Tibial artery (tissue), 4 donors: ENCODE measurements around the gene BDH2.
A peak's percentile ranks its signal among the peaks of the same experiment; 100 is the strongest.

ENCODE experiments used
- DNase-seq, 2 donors: peaks; one replicate each; pipeline ENCODE4 v3.0.0-alpha.2; 2019
- H3K27ac ChIP-seq, 2 donors: fragments of 200-600 bp; sonication (generic) in 1 of 2; 1 replicate in 1 of 2; 2 replicates in 1 of 2; pipeline ENCODE4 v1.5.1; 2018 to 2019; ENCODE audit warnings: mild to moderate bottlenecking in 1 of 2
- H3K27me3 ChIP-seq, 2 donors: fragments of 200-600 bp; sonication (generic) in 1 of 2; one replicate each; pipeline versions ENCODE4 v1.5.1 to v1.6.0; 2016 to 2019
- H3K36me3 ChIP-seq, 3 donors: fragments of 200-600 bp; sonication (generic) in 2 of 3; one replicate each; pipeline ENCODE4 v1.5.1; 2016 to 2019; ENCODE audit warnings: mild to moderate bottlenecking in 2 of 3
- H3K4me1 ChIP-seq, 4 donors: fragments of 200-600 bp; sonication (generic) in 2 of 4; 1 replicate in 3 of 4; 2 replicates in 1 of 4; pipeline ENCODE4 v1.5.1; 2016 to 2019
- H3K4me3 ChIP-seq, 2 donors: fragments of 200-600 bp; sonication (generic) in 1 of 2; 1 replicate in 1 of 2; 2 replicates in 1 of 2; pipeline ENCODE4 v1.5.1; 2018 to 2019; ENCODE audit warnings: mild to moderate bottlenecking in 2 of 2
- H3K9me3 ChIP-seq, 3 donors: fragments of 200-600 bp; sonication (generic) in 1 of 3; one replicate each; pipeline ENCODE4 v1.5.1; 2016 to 2019
- intact Hi-C: fragments of 100-400 bp; cut with DNase I; formaldehyde crosslinking; loops from one replicate; pipeline ENCODE4 v1.15.0; 2023; ENCODE audit warnings: low total_unique reads
- TF ChIP-seq, protein P1 (sequence below), 2 experiments: fragments of 200-600 bp in 1 of 2; fragments of 450-650 bp in 1 of 2; IDR thresholded peaks; one replicate each; pipeline ENCODE4 v1.5.1; 2017 to 2019; ENCODE audit warnings: antibody characterized with exemption in 2 of 2, mild to moderate bottlenecking in 1 of 2, moderate library complexity in 1 of 2

Gene BDH2

DNA sequence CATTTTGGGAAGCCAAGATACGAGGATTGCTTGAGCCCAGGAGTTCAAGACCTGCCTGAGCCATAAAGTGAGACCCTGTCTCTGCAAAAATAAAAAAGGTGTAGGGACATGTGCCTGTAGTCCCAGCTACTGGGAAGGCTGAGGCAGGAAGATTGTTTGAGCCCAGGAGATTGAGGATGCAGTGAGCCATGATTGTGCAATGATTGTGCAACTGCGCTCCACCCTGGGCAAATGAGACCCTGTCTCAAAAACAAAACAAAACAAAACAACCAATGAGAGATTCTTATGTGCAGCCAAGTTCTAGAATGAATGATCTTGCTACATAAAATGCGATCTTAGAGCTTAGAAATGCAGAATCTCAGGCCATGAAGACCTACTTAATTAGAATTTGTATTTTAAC lies 45.6 kb downstream of the BDH2 start:
- Histone ChIP-seq H3K27ac (no peak overlapping the region), H3K36me3 (peaks cover 1 to 17% (median 6%) of the 10 kb centered on the region in 3 donors), H3K9me3 (no peaks in the 10 kb centered on the region), H3K4me1 (no peaks in the 10 kb centered on the region), H3K27me3 (no peaks in the 10 kb centered on the region), H3K4me3 (no peak overlapping the region)
- intact Hi-C loops = no loop called here
- DNase-seq = peak in 1 of 2 donors; percentile 44
- TF ChIP-seq, protein P1, sequence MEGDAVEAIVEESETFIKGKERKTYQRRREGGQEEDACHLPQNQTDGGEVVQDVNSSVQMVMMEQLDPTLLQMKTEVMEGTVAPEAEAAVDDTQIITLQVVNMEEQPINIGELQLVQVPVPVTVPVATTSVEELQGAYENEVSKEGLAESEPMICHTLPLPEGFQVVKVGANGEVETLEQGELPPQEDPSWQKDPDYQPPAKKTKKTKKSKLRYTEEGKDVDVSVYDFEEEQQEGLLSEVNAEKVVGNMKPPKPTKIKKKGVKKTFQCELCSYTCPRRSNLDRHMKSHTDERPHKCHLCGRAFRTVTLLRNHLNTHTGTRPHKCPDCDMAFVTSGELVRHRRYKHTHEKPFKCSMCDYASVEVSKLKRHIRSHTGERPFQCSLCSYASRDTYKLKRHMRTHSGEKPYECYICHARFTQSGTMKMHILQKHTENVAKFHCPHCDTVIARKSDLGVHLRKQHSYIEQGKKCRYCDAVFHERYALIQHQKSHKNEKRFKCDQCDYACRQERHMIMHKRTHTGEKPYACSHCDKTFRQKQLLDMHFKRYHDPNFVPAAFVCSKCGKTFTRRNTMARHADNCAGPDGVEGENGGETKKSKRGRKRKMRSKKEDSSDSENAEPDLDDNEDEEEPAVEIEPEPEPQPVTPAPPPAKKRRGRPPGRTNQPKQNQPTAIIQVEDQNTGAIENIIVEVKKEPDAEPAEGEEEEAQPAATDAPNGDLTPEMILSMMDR (IDR thresholded peaks at IDR 0.05) = no peak

DNA sequence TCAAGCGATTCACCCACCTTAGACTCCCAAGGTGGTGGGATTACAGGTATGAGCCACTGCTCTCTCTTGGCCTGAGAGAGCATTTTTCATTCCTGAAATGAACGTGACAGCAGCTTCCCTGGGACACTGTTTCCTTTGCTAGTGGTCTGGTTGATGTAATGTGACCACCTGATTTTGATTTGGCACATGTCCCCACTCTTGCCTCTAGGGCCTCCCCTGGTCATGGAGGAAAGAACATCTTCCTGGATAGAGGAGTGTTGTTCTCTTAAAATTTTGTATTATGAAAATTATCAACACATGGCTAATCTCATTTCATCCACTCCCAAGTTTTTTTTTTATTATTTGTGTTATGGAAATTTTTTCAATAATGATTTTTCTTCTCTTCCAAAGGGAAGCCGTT lies 46.9 kb downstream of the BDH2 start:
- no peak overlapping the region for H3K4me3 ChIP-seq
- TF ChIP-seq, protein P1 (IDR thresholded peaks at IDR 0.05) = no peak
- H3K9me3 ChIP-seq = no peaks in the 10 kb centered on the region
- intact Hi-C loops = no loop called here
- H3K36me3 ChIP-seq = peaks cover 6 to 26% (median 17%) of the 10 kb centered on the region in 3 donors
- no peak overlapping the region for H3K27ac ChIP-seq
- DNase-seq = no peak
- no peaks in the 10 kb centered on the region for H3K4me1 ChIP-seq
- H3K27me3 ChIP-seq = no peaks in the 10 kb centered on the region

DNA sequence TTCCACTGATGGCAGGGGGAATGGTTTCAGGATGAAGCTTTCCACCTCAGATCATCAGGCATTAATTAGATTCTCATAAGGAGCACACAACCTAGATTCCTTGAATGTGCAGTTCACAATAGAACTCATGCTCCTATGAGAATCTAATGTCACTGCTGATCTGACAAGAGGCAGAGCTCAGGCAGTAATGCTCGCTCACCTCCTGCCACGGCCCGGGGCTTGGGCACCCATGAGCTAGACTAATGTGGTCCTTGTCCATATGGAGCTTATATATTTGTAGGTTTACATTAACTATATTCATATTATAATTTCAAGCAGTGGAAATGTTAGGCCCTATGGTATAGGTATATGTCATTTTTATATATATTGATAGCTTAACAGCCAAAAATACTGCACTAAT lies 47.5 kb downstream of the BDH2 start:
- Histone ChIP-seq H3K4me3 (no peak overlapping the region), H3K4me1 (no peaks in the 10 kb centered on the region), H3K27ac (no peak overlapping the region), H3K36me3 (peaks cover 6 to 26% (median 17%) of the 10 kb centered on the region in 3 donors), H3K27me3 (no peaks in the 10 kb centered on the region), H3K9me3 (no peaks in the 10 kb centered on the region)
- TF ChIP-seq, protein P1 (IDR thresholded peaks at IDR 0.05) = no peak
- no peak for DNase-seq
- intact Hi-C loops = no loop called here

DNA sequence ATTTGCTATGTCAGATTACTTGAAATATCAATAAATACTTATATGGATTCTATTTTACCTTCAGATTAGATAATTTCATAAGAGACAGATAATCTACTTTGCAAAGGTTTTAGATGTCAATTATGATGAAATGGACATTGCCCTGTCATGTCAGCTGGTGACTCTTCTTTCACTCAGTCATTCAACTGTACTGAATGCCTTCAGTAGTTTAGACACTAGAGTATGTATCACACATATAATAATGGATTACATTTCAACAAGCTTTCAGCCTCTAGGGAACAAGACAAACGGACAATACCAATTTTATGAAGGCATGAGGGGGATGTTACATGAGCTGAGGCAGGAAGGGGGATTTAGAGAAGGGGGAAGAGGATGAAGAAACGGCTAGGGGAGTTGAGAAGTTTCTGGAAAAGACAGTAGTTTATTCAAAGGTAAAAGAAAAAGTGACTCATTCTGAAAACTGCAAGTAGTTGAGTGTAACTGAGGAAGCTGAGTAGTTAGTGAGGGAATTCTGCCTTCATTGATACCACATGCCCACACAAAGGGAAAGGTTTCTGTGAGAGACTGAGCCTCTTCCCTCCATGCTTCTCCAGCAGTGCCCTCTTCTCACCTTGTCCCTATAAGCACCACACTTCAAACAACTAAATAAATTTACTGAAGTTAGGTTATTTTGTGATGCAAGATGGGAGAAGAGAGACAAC lies 48.7 kb downstream of the BDH2 start:
- no peak overlapping the region for H3K4me3 ChIP-seq
- intact Hi-C loops = no loop called here
- no peaks in the 10 kb centered on the region for H3K27me3 ChIP-seq
- no peaks in the 10 kb centered on the region for H3K9me3 ChIP-seq
- no peak overlapping the region for H3K27ac ChIP-seq
- no peaks in the 10 kb centered on the region for H3K4me1 ChIP-seq
- no peak for DNase-seq
- H3K36me3 ChIP-seq = peaks cover 6 to 30% (median 17%) of the 10 kb centered on the region in 3 donors
- TF ChIP-seq, protein P1 (IDR thresholded peaks at IDR 0.05) = no peak

DNA sequence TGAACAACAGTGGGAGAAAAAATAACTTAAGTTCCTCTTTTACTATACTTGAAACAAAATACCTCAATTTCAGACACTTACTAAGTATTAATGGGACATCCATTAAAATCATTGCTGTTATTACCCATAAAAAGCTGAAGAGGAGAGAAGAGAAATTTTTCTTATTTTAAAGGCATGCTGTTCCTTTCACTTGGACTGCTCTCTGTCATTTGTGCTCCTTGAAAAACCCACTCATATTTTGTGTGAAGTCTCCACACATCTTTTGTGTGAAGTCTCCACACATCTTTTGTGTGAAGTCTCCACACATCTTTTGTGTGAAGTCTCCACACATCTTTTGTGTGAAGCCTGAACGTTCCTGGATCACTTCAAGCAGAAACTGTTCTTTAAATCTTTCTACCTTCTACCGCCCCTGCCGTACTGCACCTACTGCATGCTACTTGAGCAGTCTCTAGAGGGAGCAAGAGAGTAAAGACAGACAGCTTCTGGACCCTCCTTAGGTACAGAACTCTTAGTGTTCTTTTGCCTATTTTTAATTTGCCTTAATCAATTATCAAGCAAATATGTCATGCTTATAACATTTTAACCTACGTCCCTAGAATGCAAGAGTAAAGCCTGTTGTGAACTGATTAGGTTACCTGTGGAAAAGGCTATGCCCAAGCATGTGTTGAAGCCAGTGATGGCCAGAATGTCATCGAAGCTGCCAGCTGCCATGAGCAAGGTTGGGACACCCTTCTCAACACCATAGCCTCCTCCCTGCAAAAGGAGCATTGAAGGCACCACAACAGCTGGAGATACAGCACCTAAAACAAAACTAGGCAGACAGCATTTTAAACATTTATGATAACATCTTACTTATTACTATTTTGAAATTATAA lies 53.0 kb downstream of the BDH2 start:
- Histone ChIP-seq H3K9me3 (no peaks in the 10 kb centered on the region), H3K27ac (no peak overlapping the region), H3K27me3 (no peaks in the 10 kb centered on the region), H3K4me1 (no peaks in the 10 kb centered on the region), H3K36me3 (peaks cover 6 to 43% (median 17%) of the 10 kb centered on the region in 3 donors), H3K4me3 (no peak overlapping the region)
- intact Hi-C loops = loop anchor here (5.0 kb wide), 1 partner anchor 56 kb away; no protein-coding TSS in a partner anchor
- DNase-seq = no peak
- TF ChIP-seq, protein P1 (IDR thresholded peaks at IDR 0.05) = peak; percentile 38 to 62
